HG03439 (cell line): ENCODE results near the gene BACH1.

Experiments
- ATAC-seq: cut with Tn5 transposase; IDR thresholded peaks from one replicate; pipeline ENCODE4 v1.9.1; 2021; ENCODE audit warnings: mild to moderate bottlenecking, moderate library complexity; ENCODE audit not compliant: unreplicated experiment

The BACH1 gene

GRCh38 chr21:29374481-29374880, 75.8 kb downstream of the BACH1 start:
- no peak for ATAC-seq

DNA sequence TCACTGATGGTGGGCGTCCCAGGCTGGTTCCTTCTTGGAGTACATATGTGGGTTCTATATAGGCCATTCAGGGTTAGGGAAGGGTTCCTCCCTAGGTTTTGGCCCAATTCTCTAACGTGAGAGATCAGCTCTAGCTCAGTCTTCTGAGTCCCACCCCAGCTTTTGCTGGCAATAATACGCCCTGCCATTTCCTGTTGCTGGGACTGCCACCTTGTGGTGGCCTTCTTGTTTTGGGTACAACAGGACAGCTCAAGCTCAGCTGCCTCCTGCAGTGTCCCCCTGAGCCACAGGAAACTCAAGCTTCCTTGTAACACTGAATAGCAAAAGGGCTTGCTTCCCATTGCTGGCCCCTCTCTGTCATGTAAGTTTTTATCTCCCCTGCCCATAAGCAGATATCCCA, 77.8 kb downstream of the BACH1 start:
- ATAC-seq, result no peak

GRCh38 chr21:29377266-29377665, 78.5 kb downstream of the BACH1 start:
- ATAC-seq, result no peak

GRCh38 chr21:29378832-29379231, 80.1 kb downstream of the BACH1 start:
- ATAC-seq, result no peak

- ATAC-seq, result no peak
Measured at GRCh38 chr21:29379517-29380054, 80.9 kb downstream of the BACH1 start.

- ATAC-seq, result no peak
Measured at GRCh38 chr21:29382030-29382654, 83.4 kb downstream of the BACH1 start.

GRCh38 chr21:29384683-29385359, 86.1 kb downstream of the BACH1 start:
- no peak for ATAC-seq

- ATAC-seq, result no peak
Measured at GRCh38 chr21:29385934-29386520, 87.3 kb downstream of the BACH1 start.

GRCh38 chr21:29386803-29387202, 88.1 kb downstream of the BACH1 start:
- no peak for ATAC-seq

DNA sequence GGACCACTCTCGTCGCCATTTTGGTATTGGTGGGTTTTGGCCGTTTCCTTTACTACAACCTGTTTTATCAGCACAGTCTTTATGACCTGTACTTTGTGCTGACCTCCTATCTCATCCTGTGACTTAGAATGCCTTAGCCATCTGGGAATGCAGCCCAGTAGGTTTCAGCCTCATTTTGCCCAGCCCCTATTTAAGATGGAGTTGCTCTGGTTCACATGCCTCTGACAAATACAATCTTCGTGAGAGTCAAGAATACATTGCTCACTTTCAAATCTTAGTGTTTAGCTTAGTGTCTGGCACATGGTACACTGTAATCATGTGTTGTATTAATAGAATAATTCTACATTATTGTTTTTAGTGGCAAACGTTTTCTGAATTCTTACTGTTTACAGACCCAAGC, 88.9 kb downstream of the BACH1 start:
- ATAC-seq, result no peak

DNA sequence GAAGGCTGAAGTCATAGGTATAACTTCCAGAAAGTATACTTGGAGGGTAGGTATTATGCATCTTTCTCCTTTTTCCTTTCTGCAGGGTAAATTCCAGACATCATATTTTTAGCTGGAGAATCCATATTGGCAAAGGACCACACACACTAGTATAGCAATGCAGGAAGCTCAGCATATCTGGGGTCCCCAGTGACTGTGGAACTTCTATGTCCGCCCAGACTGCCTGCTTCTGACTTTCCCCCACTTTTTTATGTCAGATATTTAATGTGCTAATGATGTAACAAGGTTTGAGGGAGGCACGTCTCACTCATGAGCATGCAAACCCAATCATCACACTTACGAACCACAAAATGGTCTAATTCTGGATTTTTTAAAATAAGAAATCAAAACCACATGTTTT, 90.4 kb downstream of the BACH1 start:
- no peak for ATAC-seq

DNA sequence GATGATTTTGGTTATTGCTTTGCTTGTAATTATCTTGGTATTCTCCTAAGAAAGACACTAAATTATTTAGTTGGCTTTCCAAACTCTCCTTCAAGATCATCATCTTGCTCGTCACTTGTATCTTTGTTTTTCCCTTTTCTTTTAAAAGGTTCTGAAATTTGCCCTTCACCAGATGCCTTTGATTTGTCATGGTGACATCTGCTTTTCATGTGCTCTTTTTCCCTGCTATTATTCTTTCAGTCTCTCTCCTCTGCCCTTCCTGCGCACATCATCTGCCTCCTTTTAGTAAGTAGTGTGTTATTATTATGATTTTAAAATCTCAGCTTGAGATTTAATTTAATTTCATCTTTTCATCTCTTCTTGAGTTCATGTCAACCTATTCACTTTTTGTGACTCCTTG, 92.1 kb downstream of the BACH1 start:
- no peak for ATAC-seq

GRCh38 chr21:29394051-29394450, 95.3 kb downstream of the BACH1 start:
- no peak for ATAC-seq
